Measurements from ENCODE around the gene SAMD9L. TPM values are rescaled to one million over a fixed set of nuclear protein-coding genes. Genes with fewer than 3 reads are reported as not detected.

Gene SAMD9L
- total RNA-seq, 1 donor from 2014 or later = 43.3 TPM

DNA sequence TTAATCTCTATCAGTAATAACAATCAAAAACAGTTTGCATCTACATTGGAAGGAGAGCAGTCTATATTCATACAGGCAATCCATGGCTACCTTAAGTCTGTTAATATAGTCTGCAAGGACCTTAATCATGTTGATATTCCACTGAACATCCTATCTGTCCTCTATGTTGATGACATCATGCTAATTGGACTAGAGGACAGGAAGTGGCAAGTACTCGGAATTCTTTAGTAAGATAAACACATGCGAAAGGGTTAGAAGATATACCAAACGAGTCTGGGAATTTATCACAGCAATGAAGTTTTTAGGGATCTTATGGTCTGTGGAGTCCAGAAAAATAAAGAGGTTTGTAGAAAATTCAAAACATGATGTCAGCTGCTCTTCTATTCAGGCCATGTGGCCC, 11.3 kb upstream of the SAMD9L start:
- TF ChIP-seq, protein P1, sequence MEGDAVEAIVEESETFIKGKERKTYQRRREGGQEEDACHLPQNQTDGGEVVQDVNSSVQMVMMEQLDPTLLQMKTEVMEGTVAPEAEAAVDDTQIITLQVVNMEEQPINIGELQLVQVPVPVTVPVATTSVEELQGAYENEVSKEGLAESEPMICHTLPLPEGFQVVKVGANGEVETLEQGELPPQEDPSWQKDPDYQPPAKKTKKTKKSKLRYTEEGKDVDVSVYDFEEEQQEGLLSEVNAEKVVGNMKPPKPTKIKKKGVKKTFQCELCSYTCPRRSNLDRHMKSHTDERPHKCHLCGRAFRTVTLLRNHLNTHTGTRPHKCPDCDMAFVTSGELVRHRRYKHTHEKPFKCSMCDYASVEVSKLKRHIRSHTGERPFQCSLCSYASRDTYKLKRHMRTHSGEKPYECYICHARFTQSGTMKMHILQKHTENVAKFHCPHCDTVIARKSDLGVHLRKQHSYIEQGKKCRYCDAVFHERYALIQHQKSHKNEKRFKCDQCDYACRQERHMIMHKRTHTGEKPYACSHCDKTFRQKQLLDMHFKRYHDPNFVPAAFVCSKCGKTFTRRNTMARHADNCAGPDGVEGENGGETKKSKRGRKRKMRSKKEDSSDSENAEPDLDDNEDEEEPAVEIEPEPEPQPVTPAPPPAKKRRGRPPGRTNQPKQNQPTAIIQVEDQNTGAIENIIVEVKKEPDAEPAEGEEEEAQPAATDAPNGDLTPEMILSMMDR (IDR thresholded peaks at IDR 0.05) = no peak
- Mint-ChIP-seq H3K4me3 (no peak overlapping the region), H3K36me3 (ENCODE audit: low read depth) (no peaks in the 10 kb centered on the region), H3K27ac (no peak overlapping the region), H3K27me3 (no peaks in the 10 kb centered on the region), H3K9me3 (peaks cover 9% of the 10 kb centered on the region), H3K4me1 (no peaks in the 10 kb centered on the region)
- DNase-seq (no peak), ATAC-seq (ENCODE audit: low read depth) (no peak)
- CTCF ChIA-PET = no interaction called here
- POLR2A ChIA-PET = interaction anchor here (0.5 kb wide), 1 partner anchor 9 kb away, joined by 5 read pairs; no protein-coding TSS in a partner anchor
- intact Hi-C loops (cut with micrococcal nuclease) = no loop called here

DNA sequence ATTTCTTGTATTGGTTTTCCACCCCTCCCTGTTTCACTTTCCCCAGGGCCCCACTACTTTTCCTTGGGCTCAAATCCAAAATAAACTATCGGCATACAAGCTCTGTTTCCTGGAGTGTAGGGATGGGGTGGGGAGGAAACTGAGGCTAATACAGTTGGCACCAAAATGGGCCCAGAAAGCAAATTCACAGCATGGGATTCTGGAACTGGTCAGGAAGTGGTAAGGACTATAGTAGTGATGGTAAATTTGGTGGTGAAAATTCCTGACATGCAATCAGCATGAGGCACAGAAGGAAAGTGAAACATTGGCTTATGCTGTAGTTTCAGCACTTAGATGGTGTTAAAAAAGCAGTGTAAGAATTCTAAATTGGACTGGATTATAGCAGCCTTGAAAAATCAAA, 8.7 kb upstream of the SAMD9L start:
- ATAC-seq (ENCODE audit: low read depth) = no peak
- Mint-ChIP-seq H3K36me3 (ENCODE audit: low read depth) (no peaks in the 10 kb centered on the region), H3K4me1 (no peaks in the 10 kb centered on the region), H3K27me3 (no peaks in the 10 kb centered on the region), H3K27ac (no peak overlapping the region), H3K4me3 (no peak overlapping the region), H3K9me3 (no peaks in the 10 kb centered on the region)
- CTCF ChIA-PET = no interaction called here
- TF ChIP-seq, protein P1 (IDR thresholded peaks at IDR 0.05) = no peak
- DNase-seq = no peak
- intact Hi-C loops (cut with micrococcal nuclease) = no loop called here
- POLR2A ChIA-PET = no interaction called here

DNA sequence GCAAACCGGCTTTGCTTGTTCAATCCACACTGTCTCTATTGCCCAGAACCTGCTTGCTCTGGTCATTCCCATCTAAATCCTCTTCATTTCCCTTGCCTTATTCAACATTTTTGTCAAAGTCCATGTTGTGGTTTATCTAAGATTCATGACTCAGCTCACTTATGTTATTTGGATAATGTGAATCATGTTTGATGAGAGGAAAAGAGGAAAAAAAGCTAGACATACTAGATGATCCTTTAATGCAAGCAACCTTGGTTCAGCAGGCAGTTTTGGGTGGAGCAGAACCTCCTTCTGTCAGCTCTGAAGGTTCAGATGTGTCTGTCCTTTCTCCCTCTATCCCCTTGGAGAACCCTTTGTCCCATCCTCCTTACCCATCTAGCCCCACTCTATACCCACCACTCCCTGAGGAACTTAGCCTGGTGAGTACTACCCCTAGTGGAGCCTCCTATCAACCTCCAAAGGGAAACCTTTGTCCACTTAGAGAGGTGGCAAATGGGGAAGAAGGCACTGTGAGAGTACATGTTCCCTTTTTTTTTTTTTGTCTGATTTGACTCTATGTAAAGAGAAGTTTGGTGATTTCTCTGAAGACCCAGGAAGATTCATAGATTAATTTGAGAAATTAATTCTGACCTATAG, 2.1 kb upstream of the SAMD9L start:
- intact Hi-C loops (cut with micrococcal nuclease) = no loop called here
- ChIA-PET CTCF (no interaction called here), POLR2A (interaction anchor here (0.7 kb wide), 1 partner anchor 9 kb away, joined by 5 read pairs; no protein-coding TSS in a partner anchor)
- H3K4me1 Mint-ChIP-seq = peaks cover 50% of the 10 kb centered on the region
- no peak overlapping the region for H3K4me3 Mint-ChIP-seq
- H3K27me3 Mint-ChIP-seq = no peaks in the 10 kb centered on the region
- DNase-seq = no peak
- ATAC-seq (ENCODE audit: low read depth) = no peak
- no peaks in the 10 kb centered on the region for H3K9me3 Mint-ChIP-seq
- H3K36me3 Mint-ChIP-seq (ENCODE audit: low read depth) = peaks cover 11% of the 10 kb centered on the region
- TF ChIP-seq, protein P1 (IDR thresholded peaks at IDR 0.05) = no peak
- peak overlapping the region; percentile 65 for H3K27ac Mint-ChIP-seq

DNA sequence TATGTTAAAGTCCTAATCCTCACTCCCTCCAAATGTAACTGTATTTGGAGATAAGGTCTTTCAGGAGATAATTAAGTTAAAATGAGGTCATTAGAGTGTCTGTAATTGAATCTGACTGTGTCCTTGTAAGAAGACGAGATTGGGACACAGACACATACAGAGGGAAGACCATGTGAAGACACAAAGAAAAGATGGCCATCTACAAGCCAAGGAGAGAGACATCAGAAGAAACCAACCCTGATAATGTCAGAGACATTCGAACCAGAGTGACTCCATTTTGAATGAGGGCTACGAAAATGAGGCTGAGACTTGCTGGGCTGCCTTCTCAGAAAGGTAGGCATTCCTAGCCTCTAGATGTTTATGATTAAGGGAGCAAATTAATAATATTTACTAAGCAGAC, 542 bp upstream of the SAMD9L start:
- intact Hi-C loops (cut with micrococcal nuclease) = loop anchor here (1.0 to 10.0 kb wide), 5 partner anchors 17 to 516 kb away; partner anchors contain the start of gene CDK6
- TF ChIP-seq, protein P1 (IDR thresholded peaks at IDR 0.05) = no peak
- Mint-ChIP-seq H3K27ac (peak overlapping the region; percentile 90), H3K36me3 (ENCODE audit: low read depth) (peaks cover 12% of the 10 kb centered on the region), H3K4me1 (peaks cover 58% of the 10 kb centered on the region), H3K9me3 (no peaks in the 10 kb centered on the region), H3K4me3 (peak overlapping the region; percentile 90), H3K27me3 (no peaks in the 10 kb centered on the region)
- ChIA-PET CTCF (no interaction called here), POLR2A (no interaction called here)
- no peak for DNase-seq
- no peak for ATAC-seq (ENCODE audit: low read depth)

DNA sequence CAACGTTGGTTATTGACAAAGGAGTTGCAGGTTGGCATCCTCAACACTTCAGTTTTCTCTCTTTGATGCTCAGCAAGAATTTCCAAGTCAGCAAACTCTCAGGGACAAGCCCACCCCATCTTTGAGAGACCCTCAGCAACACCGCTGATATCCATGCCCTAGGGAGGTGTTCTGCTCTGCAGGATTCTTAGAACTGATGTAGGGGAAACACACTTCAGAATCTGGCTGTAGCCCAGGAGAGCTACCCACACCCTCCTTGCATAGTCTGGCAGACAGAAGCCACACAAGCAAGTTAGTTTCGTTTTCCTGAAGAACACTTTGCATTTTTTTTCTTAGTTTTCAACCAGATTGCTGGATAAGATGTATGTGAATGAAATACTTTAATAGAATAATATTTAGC, 822 bp downstream of the SAMD9L start:
- DNase-seq (no peak), ATAC-seq (ENCODE audit: low read depth) (peak; percentile 73)
- POLR2A ChIA-PET = interaction anchor here (0.7 to 2.6 kb wide), 4 partner anchors 18 to 84 kb away, joined by 3 to 8 read pairs (median 4); partner anchors contain the start of genes SAMD9 and VPS50
- intact Hi-C loops (cut with micrococcal nuclease) = loop anchor here (1.0 to 10.0 kb wide), 3 partner anchors 85 to 515 kb away; partner anchors contain the start of genes CDK6 and VPS50
- H3K4me3 Mint-ChIP-seq = peak overlapping the region; percentile 90
- H3K9me3 Mint-ChIP-seq = no peaks in the 10 kb centered on the region
- TF ChIP-seq, protein P1 (IDR thresholded peaks at IDR 0.05) = no peak
- peak overlapping the region; percentile 83 for H3K27ac Mint-ChIP-seq
- CTCF ChIA-PET = interaction anchor here (1.0 to 1.1 kb wide), 2 partner anchors 30 to 80 kb away, joined by 3 to 5 read pairs; partner anchors contain the start of gene SAMD9
- H3K27me3 Mint-ChIP-seq = no peaks in the 10 kb centered on the region
- H3K36me3 Mint-ChIP-seq (ENCODE audit: low read depth) = peaks cover 12% of the 10 kb centered on the region
- H3K4me1 Mint-ChIP-seq = peaks cover 58% of the 10 kb centered on the region
